Tibial nerve (tissue), 4 donors: Measurements from ENCODE around the gene MALRD1. TPM values are rescaled to one million over a fixed set of nuclear protein-coding genes. Genes with fewer than 3 reads are reported as not detected.

ENCODE experiments used
- DNase-seq, 2 donors: peaks; one replicate each; pipeline ENCODE4 v3.0.0-alpha.2; 2019; ENCODE audit warnings: low spot score in 2 of 2
- H3K27ac ChIP-seq, 4 donors: fragments of 200-600 bp; sonication (generic) in 3 of 4; one replicate each; pipeline ENCODE4 v1.5.1; 2017 to 2019; ENCODE audit warnings: mild to moderate bottlenecking in 1 of 4
- H3K27me3 ChIP-seq, 2 donors: fragments of 200-600 bp; sonication (generic) in 1 of 2; one replicate each; pipeline versions ENCODE4 v1.5.1 to v1.6.0; 2017 to 2019
- H3K36me3 ChIP-seq, 3 donors: fragments of 200-600 bp; sonication (generic); one replicate each; pipeline ENCODE4 v1.5.1; 2018 to 2019
- H3K4me1 ChIP-seq, 4 donors: fragments of 200-600 bp; sonication (generic) in 3 of 4; one replicate each; pipeline ENCODE4 v1.5.1; 2017 to 2019
- H3K4me3 ChIP-seq, 4 donors: fragments of 200-600 bp; sonication (generic) in 3 of 4; one replicate each; pipeline ENCODE4 v1.5.1; 2017 to 2019; ENCODE audit warnings: mild to moderate bottlenecking in 1 of 4, moderate library complexity in 1 of 4
- H3K9me3 ChIP-seq, 4 donors: fragments of 200-600 bp; sonication (generic) in 3 of 4; one replicate each; pipeline ENCODE4 v1.5.1; 2017 to 2019
- EP300 ChIP-seq, 2 donors: sonication (generic); formaldehyde crosslinking; IDR thresholded peaks; one replicate each; pipeline ENCODE4 v1.6.1; 2017; ENCODE audit warnings: antibody characterized with exemption in 2 of 2, mild to moderate bottlenecking in 1 of 2
- POLR2A ChIP-seq, 2 donors: fragments of 450-650 bp; IDR thresholded peaks; one replicate each; pipeline ENCODE4 v1.6.1; 2017; ENCODE audit warnings: antibody characterized with exemption in 2 of 2, mild to moderate bottlenecking in 2 of 2, moderate library complexity in 2 of 2
- WGBS, 2 donors: methylation state at CpG; one replicate each; pipeline ENCODE4 v1.1.5; 2018; 5-methylcytosine and 5-hydroxymethylcytosine counted together
- total RNA-seq, 4 donors: library from RNA; depleted of rRNA; stranded (reverse); fragments of >200 nt; gene quantifications; one replicate each; pipeline ENCODE4 v1.1.0, GENCODE V29; 2016
- TF ChIP-seq, protein P1 (sequence below), 5 experiments: fragments of 200-600 bp in 3 of 5; fragments of 450-650 bp in 2 of 5; sonication (generic) in 3 of 5; IDR thresholded peaks; one replicate each; pipeline ENCODE4 v1.5.1; 2016 to 2019; ENCODE audit warnings: antibody characterized with exemption in 5 of 5, mild to moderate bottlenecking in 3 of 5, moderate library complexity in 2 of 5

The MALRD1 gene
- total RNA-seq, 4 donors from 2014 or later: 1.3 to 5.4 (median 3.6) TPM; not detected in 1

DNA sequence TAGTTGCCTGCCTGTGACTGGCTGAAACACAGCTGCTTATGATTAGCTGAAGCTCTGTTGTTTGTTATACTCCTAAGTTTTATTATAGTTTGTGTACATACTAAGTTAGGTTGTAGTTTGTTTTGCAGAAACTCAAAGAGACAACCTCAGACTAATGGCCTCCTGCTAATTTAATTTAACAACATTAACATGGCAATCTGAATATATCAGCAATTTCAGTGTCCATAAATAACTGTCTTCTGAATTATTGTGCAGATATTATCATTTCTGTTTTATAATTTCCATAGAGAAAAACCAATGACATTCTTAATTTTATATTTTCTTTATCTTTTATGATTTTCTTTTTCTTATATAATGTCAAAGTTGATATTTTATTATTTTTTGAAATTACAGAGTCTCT is 469.5 kb downstream of the MALRD1 start:
- no peak for DNase-seq
- Histone ChIP-seq H3K27ac (no peak overlapping the region), H3K27me3 (no peaks in the 10 kb centered on the region), H3K9me3 (peaks cover 0 to 7% (median 0%) of the 10 kb centered on the region in 4 donors), H3K36me3 (no peaks in the 10 kb centered on the region), H3K4me3 (no peak overlapping the region), H3K4me1 (no peaks in the 10 kb centered on the region)
- TF ChIP-seq POLR2A (IDR thresholded peaks at IDR 0.05) (no peak), EP300 (IDR thresholded peaks at IDR 0.05) (no peak)
- TF ChIP-seq, protein P1, sequence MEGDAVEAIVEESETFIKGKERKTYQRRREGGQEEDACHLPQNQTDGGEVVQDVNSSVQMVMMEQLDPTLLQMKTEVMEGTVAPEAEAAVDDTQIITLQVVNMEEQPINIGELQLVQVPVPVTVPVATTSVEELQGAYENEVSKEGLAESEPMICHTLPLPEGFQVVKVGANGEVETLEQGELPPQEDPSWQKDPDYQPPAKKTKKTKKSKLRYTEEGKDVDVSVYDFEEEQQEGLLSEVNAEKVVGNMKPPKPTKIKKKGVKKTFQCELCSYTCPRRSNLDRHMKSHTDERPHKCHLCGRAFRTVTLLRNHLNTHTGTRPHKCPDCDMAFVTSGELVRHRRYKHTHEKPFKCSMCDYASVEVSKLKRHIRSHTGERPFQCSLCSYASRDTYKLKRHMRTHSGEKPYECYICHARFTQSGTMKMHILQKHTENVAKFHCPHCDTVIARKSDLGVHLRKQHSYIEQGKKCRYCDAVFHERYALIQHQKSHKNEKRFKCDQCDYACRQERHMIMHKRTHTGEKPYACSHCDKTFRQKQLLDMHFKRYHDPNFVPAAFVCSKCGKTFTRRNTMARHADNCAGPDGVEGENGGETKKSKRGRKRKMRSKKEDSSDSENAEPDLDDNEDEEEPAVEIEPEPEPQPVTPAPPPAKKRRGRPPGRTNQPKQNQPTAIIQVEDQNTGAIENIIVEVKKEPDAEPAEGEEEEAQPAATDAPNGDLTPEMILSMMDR (IDR thresholded peaks at IDR 0.05): no peak

DNA sequence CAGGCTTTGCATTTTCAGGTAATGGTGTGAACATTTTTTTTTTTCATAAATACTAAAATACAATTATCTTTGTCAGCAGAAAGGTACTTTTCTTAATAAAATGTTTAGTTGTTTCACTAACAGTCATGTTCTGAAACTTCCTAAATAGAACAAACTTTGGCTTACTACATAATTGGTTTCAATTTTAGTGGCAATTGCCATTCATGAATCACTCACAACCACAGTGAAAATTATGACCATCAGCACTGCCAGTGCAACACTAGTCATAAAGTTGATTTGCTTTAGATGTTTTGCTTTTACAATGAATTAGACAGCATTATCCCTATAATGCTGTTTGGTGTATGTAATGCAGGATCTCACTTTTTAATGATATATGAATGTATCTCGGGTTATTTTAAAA is 470.0 kb downstream of the MALRD1 start:
- 38 to 94% methylated on average over 1 of the region's 1 CpG for WGBS, 2 donors
- no peak overlapping the region for H3K4me3 ChIP-seq

DNA sequence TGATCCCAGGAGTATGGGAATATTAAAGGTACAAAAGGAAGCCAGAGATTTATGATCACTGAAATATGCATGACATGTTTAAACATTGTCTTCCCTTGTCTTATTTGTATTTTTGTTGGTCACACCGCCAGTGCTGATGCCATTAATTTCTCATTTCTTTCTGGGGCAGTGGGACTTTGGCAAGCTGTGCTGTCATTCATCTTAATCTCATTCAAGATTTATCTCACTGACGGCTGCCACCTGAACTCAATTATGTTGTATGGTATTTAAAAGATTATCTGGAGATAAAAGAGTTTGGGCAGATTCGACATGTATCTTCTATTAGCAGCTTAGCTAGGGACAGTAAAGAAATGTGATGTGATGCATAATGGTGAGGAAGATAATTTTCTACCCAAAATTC is 482.7 kb downstream of the MALRD1 start:
- no peak overlapping the region for H3K27ac ChIP-seq
- 58 to 63% methylated on average over 3 of the region's 3 CpGs for WGBS, 2 donors

More for the DNA sequence above, 470.0 kb downstream of the MALRD1 start:
- no peaks in the 10 kb centered on the region for H3K27me3 ChIP-seq
- no peaks in the 10 kb centered on the region for H3K36me3 ChIP-seq
- TF ChIP-seq EP300 (IDR thresholded peaks at IDR 0.05) (no peak), POLR2A (IDR thresholded peaks at IDR 0.05) (no peak)
- TF ChIP-seq, protein P1 (IDR thresholded peaks at IDR 0.05): no peak
- no peak for DNase-seq
- no peaks in the 10 kb centered on the region for H3K4me1 ChIP-seq
- peaks cover 0 to 7% (median 0%) of the 10 kb centered on the region in 4 donors for H3K9me3 ChIP-seq
- H3K27ac ChIP-seq: no peak overlapping the region

DNA sequence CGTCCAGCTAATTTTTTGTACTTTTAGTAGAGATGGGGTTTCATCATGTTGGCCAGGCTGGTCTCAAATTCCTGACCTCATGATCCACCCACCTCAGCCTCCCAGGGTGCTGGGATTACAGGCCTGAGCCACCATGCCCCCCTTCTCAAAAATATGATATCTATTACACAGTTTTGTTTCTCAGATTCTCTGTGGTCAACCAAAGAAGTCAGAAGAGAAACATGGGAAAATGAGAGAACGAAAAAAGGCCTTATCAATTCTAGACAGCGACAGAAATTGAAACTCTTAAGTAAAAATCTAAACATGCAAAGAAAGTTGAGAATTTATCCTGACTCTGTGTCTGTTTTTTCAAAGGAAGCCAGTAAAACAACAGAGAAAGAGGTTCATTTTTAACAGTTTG is 483.8 kb downstream of the MALRD1 start:
- TF ChIP-seq, protein P1 (IDR thresholded peaks at IDR 0.05): no peak
- TF ChIP-seq POLR2A (IDR thresholded peaks at IDR 0.05) (no peak), EP300 (IDR thresholded peaks at IDR 0.05) (no peak)

More for the DNA sequence above, 482.7 kb downstream of the MALRD1 start:
- Histone ChIP-seq H3K9me3 (no peaks in the 10 kb centered on the region), H3K27me3 (no peaks in the 10 kb centered on the region), H3K36me3 (no peaks in the 10 kb centered on the region), H3K4me1 (no peaks in the 10 kb centered on the region), H3K4me3 (no peak overlapping the region)
- TF ChIP-seq POLR2A (IDR thresholded peaks at IDR 0.05) (no peak), EP300 (IDR thresholded peaks at IDR 0.05) (no peak)
- DNase-seq: no peak

DNA sequence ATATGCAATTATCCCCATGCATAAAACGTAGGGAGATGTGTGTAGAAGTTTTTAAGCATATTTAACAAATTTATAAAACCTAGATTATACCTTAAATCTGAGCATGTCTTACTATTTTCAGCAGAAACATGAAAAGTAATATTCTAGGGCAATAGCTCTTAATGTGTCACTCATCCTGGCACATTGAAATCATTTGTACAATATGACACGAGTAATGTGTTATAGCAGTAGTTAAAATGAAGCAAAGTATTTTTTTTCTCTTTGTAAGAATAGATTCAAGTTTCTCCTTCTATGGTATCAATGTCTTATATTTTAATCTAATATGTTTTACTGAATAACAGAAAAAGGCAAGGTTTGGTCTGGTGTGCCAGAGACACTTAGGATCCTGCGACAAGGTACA is 492.7 kb downstream of the MALRD1 start:
- Histone ChIP-seq H3K27ac (no peak overlapping the region), H3K36me3 (no peaks in the 10 kb centered on the region), H3K27me3 (no peaks in the 10 kb centered on the region), H3K4me1 (no peaks in the 10 kb centered on the region), H3K4me3 (no peak overlapping the region), H3K9me3 (no peaks in the 10 kb centered on the region)
- TF ChIP-seq, protein P1 (IDR thresholded peaks at IDR 0.05): no peak
- no peak for TF ChIP-seq POLR2A (IDR thresholded peaks at IDR 0.05)
- no peak for TF ChIP-seq EP300 (IDR thresholded peaks at IDR 0.05)
- DNase-seq: no peak
- 49 to 71% methylated on average over 3 of the region's 3 CpGs for whole genome bisulfite sequencing, 2 donors

More for the DNA sequence above, 483.8 kb downstream of the MALRD1 start:
- Histone ChIP-seq H3K27me3 (no peaks in the 10 kb centered on the region), H3K27ac (no peak overlapping the region), H3K9me3 (no peaks in the 10 kb centered on the region), H3K4me1 (no peaks in the 10 kb centered on the region), H3K4me3 (no peak overlapping the region), H3K36me3 (no peaks in the 10 kb centered on the region)
- DNase-seq: no peak
- WGBS, 2 donors: 91 to 93% methylated on average over 3 of the region's 3 CpGs

DNA sequence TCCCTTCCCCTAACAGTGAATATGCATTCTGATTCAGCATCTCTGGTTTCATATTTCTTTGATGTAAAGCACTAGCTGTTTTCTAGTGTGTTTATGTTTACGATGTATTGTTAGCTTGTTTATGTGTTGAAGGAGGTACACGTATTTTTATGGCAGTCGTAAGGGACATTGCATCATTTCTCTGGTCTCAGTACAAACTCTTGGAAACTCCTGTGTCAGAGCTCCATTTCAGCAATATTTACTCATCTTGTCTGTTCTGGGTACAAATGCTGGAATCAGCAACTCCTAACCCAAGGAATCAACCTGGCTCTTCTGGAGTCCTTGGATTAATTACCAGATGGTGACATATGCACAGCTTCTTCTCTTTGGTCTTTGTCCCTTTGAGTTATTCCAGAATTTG is 497.6 kb downstream of the MALRD1 start:
- no peaks in the 10 kb centered on the region for H3K27me3 ChIP-seq
- no peak for TF ChIP-seq EP300 (IDR thresholded peaks at IDR 0.05)
- TF ChIP-seq POLR2A (IDR thresholded peaks at IDR 0.05): no peak
- TF ChIP-seq, protein P1 (IDR thresholded peaks at IDR 0.05): no peak
- H3K4me3 ChIP-seq: no peak overlapping the region
- 72 to 80% methylated on average over 3 of the region's 3 CpGs for WGBS, 2 donors
- no peaks in the 10 kb centered on the region for H3K9me3 ChIP-seq
- no peak for DNase-seq
- H3K27ac ChIP-seq: no peak overlapping the region
- no peaks in the 10 kb centered on the region for H3K36me3 ChIP-seq
- no peaks in the 10 kb centered on the region for H3K4me1 ChIP-seq
